SU-DHL-6 (cell line): ENCODE results near the gene RNF217.

Source experiments
- EZH2phosphoT487 ChIP-seq: fragments of 200-600 bp; sonication (generic), shearing (Covaris generic); conservative IDR thresholded peaks from 2 replicates; pipeline ENCODE4 v1.6.1; 2018; ENCODE audit warnings: mild to moderate bottlenecking, antibody characterized with exemption, low read length, moderate library complexity, mixed read lengths
- TF ChIP-seq, protein P1 (sequence below): fragments of 200-600 bp; sonication (generic); IDR thresholded peaks from one replicate; pipeline ENCODE4 v1.5.1; 2017; ENCODE audit warnings: antibody characterized with exemption, mild to moderate bottlenecking, low read length, moderate library complexity; ENCODE audit not compliant: insufficient read depth, poor library complexity, severe bottlenecking

DNA sequence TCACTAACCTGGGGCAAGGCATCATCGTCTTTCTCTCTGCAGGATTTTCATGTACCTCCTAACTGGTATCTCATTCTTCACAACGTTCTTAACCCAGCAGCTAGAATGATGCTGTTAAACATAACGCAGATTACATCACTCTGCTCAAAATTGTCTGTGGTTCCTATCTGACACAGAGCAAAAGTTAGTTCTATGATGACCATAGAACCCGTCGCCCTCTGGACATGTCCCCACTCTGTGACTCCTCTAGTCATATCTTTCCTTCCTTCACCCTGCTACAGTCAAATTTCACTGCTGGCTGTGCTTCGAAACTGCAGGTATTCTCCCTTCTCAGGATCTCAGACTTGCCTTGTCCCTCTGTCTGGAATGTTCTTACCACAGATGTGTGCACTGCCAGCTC is 103.9 kb downstream of the RNF217 start:
- TF ChIP-seq, protein P1, sequence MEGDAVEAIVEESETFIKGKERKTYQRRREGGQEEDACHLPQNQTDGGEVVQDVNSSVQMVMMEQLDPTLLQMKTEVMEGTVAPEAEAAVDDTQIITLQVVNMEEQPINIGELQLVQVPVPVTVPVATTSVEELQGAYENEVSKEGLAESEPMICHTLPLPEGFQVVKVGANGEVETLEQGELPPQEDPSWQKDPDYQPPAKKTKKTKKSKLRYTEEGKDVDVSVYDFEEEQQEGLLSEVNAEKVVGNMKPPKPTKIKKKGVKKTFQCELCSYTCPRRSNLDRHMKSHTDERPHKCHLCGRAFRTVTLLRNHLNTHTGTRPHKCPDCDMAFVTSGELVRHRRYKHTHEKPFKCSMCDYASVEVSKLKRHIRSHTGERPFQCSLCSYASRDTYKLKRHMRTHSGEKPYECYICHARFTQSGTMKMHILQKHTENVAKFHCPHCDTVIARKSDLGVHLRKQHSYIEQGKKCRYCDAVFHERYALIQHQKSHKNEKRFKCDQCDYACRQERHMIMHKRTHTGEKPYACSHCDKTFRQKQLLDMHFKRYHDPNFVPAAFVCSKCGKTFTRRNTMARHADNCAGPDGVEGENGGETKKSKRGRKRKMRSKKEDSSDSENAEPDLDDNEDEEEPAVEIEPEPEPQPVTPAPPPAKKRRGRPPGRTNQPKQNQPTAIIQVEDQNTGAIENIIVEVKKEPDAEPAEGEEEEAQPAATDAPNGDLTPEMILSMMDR: no peak
- TF ChIP-seq EZH2phosphoT487: no peak
